GM23338 (cell line): ENCODE data around the gene WDR70. TPM values are rescaled to one million over a fixed set of nuclear protein-coding genes. Genes with fewer than 3 reads are reported as not detected.

Experiments
- ATAC-seq: fragments of 200-7000 bp; cut with Tn5 transposase; 3 replicates; pipeline ENCODE4 v1.9.1; 2020
- DNase-seq: peaks from one replicate; pipeline ENCODE4 v3.0.0-alpha.2; 2015; ENCODE audit warnings: low spot score
- H2AFZ ChIP-seq: fragments of 200-600 bp; sonication (generic); 2 replicates; pipeline ENCODE4 v1.8.0; 2016; ENCODE audit warnings: antibody characterized with exemption, mild to moderate bottlenecking, moderate library complexity
- H3F3A ChIP-seq: fragments of 200-600 bp; sonication (generic); replicated peaks from 2 replicates; pipeline ENCODE4 v1.8.0; 2017; ENCODE audit warnings: antibody characterized with exemption, mixed run types, low read depth
- H3K27ac ChIP-seq: fragments of 200-600 bp; sonication (generic); 2 replicates; pipeline ENCODE4 v1.6.1; 2016; ENCODE audit warnings: low read depth
- H3K27me3 ChIP-seq: fragments of 200-600 bp; sonication (generic); 2 replicates; pipeline ENCODE4 v1.8.0; 2016; ENCODE audit warnings: mild to moderate bottlenecking, mixed run types, moderate library complexity; ENCODE audit not compliant: insufficient read depth
- H3K36me3 ChIP-seq: fragments of 200-600 bp; sonication (generic); 2 replicates; pipeline ENCODE4 v1.8.0; 2016; ENCODE audit warnings: mild to moderate bottlenecking; ENCODE audit not compliant: insufficient read depth
- H3K4me1 ChIP-seq: fragments of 200-600 bp; sonication (generic); 2 replicates; pipeline ENCODE4 v1.8.0; 2016; ENCODE audit warnings: mild to moderate bottlenecking, moderate library complexity; ENCODE audit not compliant: insufficient read depth
- H3K4me2 ChIP-seq: fragments of 200-600 bp; sonication (generic); 2 replicates; pipeline ENCODE4 v1.7.1; 2017; ENCODE audit warnings: mixed run types
- H3K4me3 ChIP-seq: fragments of 200-600 bp; sonication (generic); 2 replicates; pipeline ENCODE4 v1.6.1; 2016; ENCODE audit warnings: mixed run types
- H3K79me2 ChIP-seq: fragments of 200-600 bp; sonication (generic); replicated peaks from 2 replicates; pipeline ENCODE4 v1.8.0; 2017; ENCODE audit warnings: mild to moderate bottlenecking; ENCODE audit not compliant: insufficient read depth
- H3K9me2 ChIP-seq: fragments of 200-600 bp; sonication (generic); 2 replicates; pipeline ENCODE4 v1.8.0; 2017; ENCODE audit not compliant: insufficient read depth
- H4K20me1 ChIP-seq: fragments of 200-600 bp; sonication (generic); replicated peaks from 2 replicates; pipeline ENCODE4 v1.8.0; 2017; ENCODE audit warnings: mild to moderate bottlenecking; ENCODE audit not compliant: insufficient read depth
- H3K27ac Mint-ChIP-seq: 2 replicates; pipeline ENCODE4 v1.8.0; 2020; ENCODE audit warnings: inconsistent platforms, mild to moderate bottlenecking, moderate library complexity, mixed read lengths
- H3K27me3 Mint-ChIP-seq: 3 replicates; pipeline ENCODE4 v1.8.0; 2022; ENCODE audit warnings: low read depth, mild to moderate bottlenecking, moderate library complexity, mixed read lengths, inconsistent platforms; ENCODE audit not compliant: insufficient read depth, poor library complexity
- H3K36me3 Mint-ChIP-seq: 3 replicates; pipeline ENCODE4 v1.8.0; 2021; ENCODE audit warnings: low read depth, mild to moderate bottlenecking, inconsistent platforms, moderate library complexity, mixed read lengths
- H3K4me1 Mint-ChIP-seq: 3 replicates; pipeline ENCODE4 v1.8.0; 2020; ENCODE audit warnings: mild to moderate bottlenecking, inconsistent platforms, mixed read lengths
- H3K4me3 Mint-ChIP-seq: 3 replicates; pipeline ENCODE4 v1.8.0; 2021; ENCODE audit warnings: moderate library complexity, mild to moderate bottlenecking, inconsistent platforms, mixed read lengths
- H3K9me3 Mint-ChIP-seq: 3 replicates; pipeline ENCODE4 v1.8.0; 2020; ENCODE audit warnings: moderate library complexity, mild to moderate bottlenecking, inconsistent platforms, mixed read lengths
- CTCF ChIP-seq, 2 experiments: fragments of 200-600 bp in 1 of 2; sonication (generic) in 1 of 2; conservative IDR thresholded peaks; 2 replicates each; pipeline versions ENCODE4 v1.5.1 to v1.6.1; 2016 to 2017; ENCODE audit warnings: antibody characterized with exemption in 2 of 2, low read depth in 2 of 2, mild to moderate bottlenecking in 2 of 2, moderate library complexity in 1 of 2
- EZH2 ChIP-seq: fragments of 200-600 bp; sonication (generic); IDR thresholded peaks from one replicate; pipeline ENCODE4 v1.8.0; 2017; ENCODE audit warnings: antibody characterized with exemption, mild to moderate bottlenecking, low read depth; ENCODE audit not compliant: unreplicated experiment
- NANOG ChIP-seq: IDR thresholded peaks from 2 replicates; pipeline ENCODE4 v1.6.1; 2016; ENCODE audit warnings: antibody characterized with exemption, borderline replicate concordance
- STAT1 ChIP-seq: IDR thresholded peaks from one replicate; pipeline ENCODE4 v1.6.1; 2016; ENCODE audit warnings: antibody characterized with exemption; ENCODE audit not compliant: unreplicated experiment
- ZNF331 ChIP-seq: fragments of 250-450 bp; sonication (Bioruptor Pico); IDR thresholded peaks from 2 replicates; pipeline ENCODE4 v1.5.0; 2020; ENCODE audit warnings: low read depth, mild to moderate bottlenecking, moderate library complexity
- ZNF462 ChIP-seq: fragments of 250-450 bp; sonication (Bioruptor Pico); IDR thresholded peaks from 2 replicates; pipeline ENCODE4 v1.5.0; 2020; ENCODE audit warnings: mild to moderate bottlenecking, moderate library complexity
- polyA plus RNA-seq: library from polyadenylated mRNA; unstranded; fragments of >200 nt; fragmentation: Nextera tagmentation; extraction: Ambion mirVana; gene quantifications from 2 replicates; pipeline ENCODE4 v1.2.1, GENCODE V29; 2016
- total RNA-seq: library from RNA; depleted of rRNA; stranded (reverse); fragments of >200 nt; shearing (Covaris generic); gene quantifications from 2 replicates; pipeline ENCODE4 v1.2.3, GENCODE V29; 2014
- TF ChIP-seq, protein P1 (sequence below): IDR thresholded peaks from one replicate; pipeline ENCODE4 v1.6.1; 2018; ENCODE audit warnings: antibody characterized with exemption; ENCODE audit not compliant: unreplicated experiment
- TF ChIP-seq, protein P2 (sequence below): IDR thresholded peaks from 2 replicates; pipeline ENCODE4 v1.6.1; 2016; ENCODE audit warnings: antibody characterized with exemption

The WDR70 gene
- total and polyA plus RNA-seq, 2 experiments from 2014 or later, result 34.9 to 86.7 TPM

- TF ChIP-seq, protein P1, sequence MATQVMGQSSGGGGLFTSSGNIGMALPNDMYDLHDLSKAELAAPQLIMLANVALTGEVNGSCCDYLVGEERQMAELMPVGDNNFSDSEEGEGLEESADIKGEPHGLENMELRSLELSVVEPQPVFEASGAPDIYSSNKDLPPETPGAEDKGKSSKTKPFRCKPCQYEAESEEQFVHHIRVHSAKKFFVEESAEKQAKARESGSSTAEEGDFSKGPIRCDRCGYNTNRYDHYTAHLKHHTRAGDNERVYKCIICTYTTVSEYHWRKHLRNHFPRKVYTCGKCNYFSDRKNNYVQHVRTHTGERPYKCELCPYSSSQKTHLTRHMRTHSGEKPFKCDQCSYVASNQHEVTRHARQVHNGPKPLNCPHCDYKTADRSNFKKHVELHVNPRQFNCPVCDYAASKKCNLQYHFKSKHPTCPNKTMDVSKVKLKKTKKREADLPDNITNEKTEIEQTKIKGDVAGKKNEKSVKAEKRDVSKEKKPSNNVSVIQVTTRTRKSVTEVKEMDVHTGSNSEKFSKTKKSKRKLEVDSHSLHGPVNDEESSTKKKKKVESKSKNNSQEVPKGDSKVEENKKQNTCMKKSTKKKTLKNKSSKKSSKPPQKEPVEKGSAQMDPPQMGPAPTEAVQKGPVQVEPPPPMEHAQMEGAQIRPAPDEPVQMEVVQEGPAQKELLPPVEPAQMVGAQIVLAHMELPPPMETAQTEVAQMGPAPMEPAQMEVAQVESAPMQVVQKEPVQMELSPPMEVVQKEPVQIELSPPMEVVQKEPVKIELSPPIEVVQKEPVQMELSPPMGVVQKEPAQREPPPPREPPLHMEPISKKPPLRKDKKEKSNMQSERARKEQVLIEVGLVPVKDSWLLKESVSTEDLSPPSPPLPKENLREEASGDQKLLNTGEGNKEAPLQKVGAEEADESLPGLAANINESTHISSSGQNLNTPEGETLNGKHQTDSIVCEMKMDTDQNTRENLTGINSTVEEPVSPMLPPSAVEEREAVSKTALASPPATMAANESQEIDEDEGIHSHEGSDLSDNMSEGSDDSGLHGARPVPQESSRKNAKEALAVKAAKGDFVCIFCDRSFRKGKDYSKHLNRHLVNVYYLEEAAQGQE, result no peak
- TF ChIP-seq, protein P2, sequence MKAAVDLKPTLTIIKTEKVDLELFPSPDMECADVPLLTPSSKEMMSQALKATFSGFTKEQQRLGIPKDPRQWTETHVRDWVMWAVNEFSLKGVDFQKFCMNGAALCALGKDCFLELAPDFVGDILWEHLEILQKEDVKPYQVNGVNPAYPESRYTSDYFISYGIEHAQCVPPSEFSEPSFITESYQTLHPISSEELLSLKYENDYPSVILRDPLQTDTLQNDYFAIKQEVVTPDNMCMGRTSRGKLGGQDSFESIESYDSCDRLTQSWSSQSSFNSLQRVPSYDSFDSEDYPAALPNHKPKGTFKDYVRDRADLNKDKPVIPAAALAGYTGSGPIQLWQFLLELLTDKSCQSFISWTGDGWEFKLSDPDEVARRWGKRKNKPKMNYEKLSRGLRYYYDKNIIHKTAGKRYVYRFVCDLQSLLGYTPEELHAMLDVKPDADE, result no peak
- no peak for TF ChIP-seq ZNF331 (CRISPR knock-in tag)
These were observed 12.5 kb downstream of the WDR70 start (continued) for GRCh38 chr5:37391591-37391990.

DNA sequence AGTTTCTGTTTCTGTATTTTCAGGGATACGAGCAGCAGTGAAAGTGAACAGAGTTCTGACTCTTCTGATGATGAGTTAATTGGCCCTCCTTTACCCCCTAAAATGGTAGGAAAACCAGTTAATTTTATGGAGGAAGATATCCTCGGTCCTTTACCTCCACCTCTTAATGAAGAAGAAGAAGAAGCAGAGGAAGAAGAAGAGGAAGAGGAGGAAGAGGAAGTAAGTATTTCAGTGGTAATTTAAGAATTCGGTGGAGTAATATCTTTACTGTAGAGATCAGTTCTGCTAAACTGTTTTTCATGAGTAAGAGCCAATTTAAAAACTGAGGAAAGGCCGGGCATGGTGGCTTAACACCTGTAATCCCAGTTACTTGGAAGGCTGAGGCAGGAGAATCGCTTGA is 17.2 kb downstream of the WDR70 start:
- Histone ChIP-seq H3K27ac (no peak overlapping the region), H3K79me2 (no peaks in the 10 kb centered on the region), H3K4me2 (no peak overlapping the region), H3K27me3 (no peaks in the 10 kb centered on the region), H2AFZ (no peak overlapping the region), H3K9me2 (no peaks in the 10 kb centered on the region), H3F3A (no peaks in the 10 kb centered on the region), H3K4me3 (no peak overlapping the region), H4K20me1 (no peaks in the 10 kb centered on the region), H3K4me1 (peaks cover 6% of the 10 kb centered on the region), H3K36me3 (0 out of 2 replicates have a peak, but pooled peaks cover 6% of the 10 kb centered on the region)
- ATAC-seq, result no peak
- Mint-ChIP-seq H3K27ac (no peak overlapping the region), H3K36me3 (peaks cover 35% of the 10 kb centered on the region), H3K27me3 (no peaks in the 10 kb centered on the region), H3K4me1 (peaks cover 3% of the 10 kb centered on the region; the same call in 1 of the 3 replicates), H3K4me3 (no peak overlapping the region), H3K9me3 (no peaks in the 10 kb centered on the region)
- no peak for DNase-seq
- TF ChIP-seq, protein P1, result no peak
- no peak for TF ChIP-seq EZH2
- TF ChIP-seq NANOG, result no peak
- TF ChIP-seq CTCF (conservative IDR thresholded peaks at IDR 0.05; ENCODE audit: low read depth in 2 of 2), result no peak
- TF ChIP-seq ZNF462 (CRISPR knock-in tag), result no peak
- no peak for TF ChIP-seq STAT1
